Panc1 (cell line): ENCODE results near the gene MST1R. TPM values are rescaled to one million over a fixed set of nuclear protein-coding genes. Genes with fewer than 3 reads are reported as not detected.

Experiments
- ATAC-seq: fragments of 200-7000 bp; cut with Tn5 transposase; 2 replicates; pipeline ENCODE4 v1.9.1; 2020; ENCODE audit warnings: mild to moderate bottlenecking, moderate library complexity
- BruUV-seq: library from RNA; stranded (reverse); fragments of 400-500 nt; replicated peaks from 2 replicates; lab custom pipeline; 2021; lab: Mats Ljungman, UMichigan
- CTCF ChIA-PET: fragments of 300-600 bp; sonication (Branson Sonifier 250); formaldehyde crosslinking; loops from one replicate; lab custom pipeline; 2022; ENCODE audit warnings: antibody characterized with exemption; lab: Charles Lee
- POLR2A ChIA-PET: fragments of 300-600 bp; sonication (Branson Sonifier 250); formaldehyde crosslinking; loops from one replicate; lab custom pipeline; 2022; ENCODE audit warnings: antibody characterized with exemption; lab: Charles Lee
- DNase-seq: peaks from one replicate; pipeline ENCODE4 v3.0.0-alpha.2; 2010; ENCODE audit warnings: low read depth, low spot score
- H3K27ac ChIP-seq: 2 replicates; pipeline ENCODE4 v1.5.1; 2011; ENCODE audit warnings: mild to moderate bottlenecking, low read length, inconsistent platforms
- H3K27me3 ChIP-seq: fragments of 200-500 bp; sonication (Bioruptor generic); 2 replicates; pipeline ENCODE4 v1.6.0; 2014; ENCODE audit warnings: low read length, inconsistent platforms; ENCODE audit not compliant: control insufficient read depth, insufficient read depth
- H3K36me3 ChIP-seq: fragments of 200-500 bp; sonication (Bioruptor generic); 2 replicates; pipeline ENCODE4 v1.5.1; 2014; ENCODE audit warnings: inconsistent platforms, mild to moderate bottlenecking, low read length, moderate library complexity; ENCODE audit not compliant: control insufficient read depth, insufficient read depth
- H3K4me1 ChIP-seq: 2 replicates; pipeline ENCODE4 v1.5.1; 2011; ENCODE audit warnings: inconsistent platforms, mild to moderate bottlenecking, low read length, moderate library complexity; ENCODE audit not compliant: control insufficient read depth, insufficient read depth
- H3K4me3 ChIP-seq, 2 experiments: 2 replicates each; pipeline ENCODE4 v1.5.1; 2011 to 2012; ENCODE audit warnings: low read depth in 2 of 2, low read length in 2 of 2, mild to moderate bottlenecking in 2 of 2, inconsistent platforms in 1 of 2, moderate library complexity in 1 of 2
- H3K9me3 ChIP-seq: fragments of 200-500 bp; sonication (Bioruptor generic); 2 replicates; pipeline ENCODE4 v1.5.1; 2014; ENCODE audit warnings: low read depth, mild to moderate bottlenecking, inconsistent platforms, low read length, moderate library complexity; ENCODE audit not compliant: control insufficient read depth, insufficient read depth
- CTCF ChIP-seq: fragments of 450-650 bp; IDR thresholded peaks from 2 replicates; pipeline ENCODE4 v1.5.1; 2017; ENCODE audit warnings: mild to moderate bottlenecking
- POLR2AphosphoS5 ChIP-seq: IDR thresholded peaks from 2 replicates; pipeline ENCODE4 v1.6.1; 2012; ENCODE audit warnings: mild to moderate bottlenecking, low read depth, low read length, moderate library complexity
- REST ChIP-seq, 2 experiments: IDR thresholded peaks; 2 replicates each; pipeline ENCODE4 v1.6.1; 2011 to 2012; ENCODE audit warnings: low read depth in 2 of 2, control low read depth in 1 of 2, low read length in 1 of 2, mild to moderate bottlenecking in 1 of 2, moderate library complexity in 1 of 2; ENCODE audit not compliant: insufficient read depth in 1 of 2
- SIN3A ChIP-seq: IDR thresholded peaks from 2 replicates; pipeline ENCODE4 v1.6.1; 2012; ENCODE audit warnings: low read depth, mild to moderate bottlenecking, low read length, moderate library complexity, borderline replicate concordance; ENCODE audit not compliant: insufficient read depth
- TCF7L2 ChIP-seq: IDR thresholded peaks from 2 replicates; pipeline ENCODE4 v1.6.1; 2011; ENCODE audit warnings: mild to moderate bottlenecking, low read depth, low read length, inconsistent platforms
- in situ Hi-C: cut with HindIII; loops from 2 replicates; pipeline ENCODE4 v1.10.0; 2016; ENCODE audit warnings: low sequenced_read_pairs, low pct_unique_long_range_greater_than_20kb
- intact Hi-C: fragments of 100-400 bp; cut with micrococcal nuclease; formaldehyde crosslinking; loops from one replicate; pipeline ENCODE4 v1.10.0; 2022; ENCODE audit not compliant: unreplicated experiment
- total RNA-seq: library from RNA; stranded (reverse); gene quantifications from one replicate; pipeline ENCODE4 v1.2.1, GENCODE V29; 2021; ENCODE audit not compliant: unreplicated experiment

The MST1R gene
- total RNA-seq, 1 experiment from 2014 or later, result 27.5 TPM

- in situ Hi-C loops, result no loop called here
- BruUV-seq, result no TSS peak
- no peaks in the 10 kb centered on the region for H3K27me3 ChIP-seq
Observed at GRCh38 chr3:49902511-49903345, 945 bp downstream of the MST1R start.

More at GRCh38 chr3:49902511-49903345, 945 bp downstream of the MST1R start:
- ATAC-seq (peak; percentile 3; the same call in 1 of the 2 replicates), DNase-seq (no peak)
- peaks cover 2% of the 10 kb centered on the region; the same call in 1 of the 2 replicates for H3K36me3 ChIP-seq
- peak overlapping the region; percentile 46 to 62 for H3K4me3 ChIP-seq
- CTCF ChIA-PET, result no interaction called here
- intact Hi-C loops, result no loop called here
- no peaks in the 10 kb centered on the region for H3K9me3 ChIP-seq
- peak overlapping the region; percentile 87 for H3K27ac ChIP-seq
- H3K4me1 ChIP-seq, result peaks cover 33% of the 10 kb centered on the region
- POLR2A ChIA-PET, result interaction anchor here (0.7 kb wide), 1 partner anchor 103 kb away, joined by 4 read pairs; no protein-coding TSS in a partner anchor
- TF ChIP-seq CTCF (no peak), TCF7L2 (no peak), SIN3A (no peak), POLR2AphosphoS5 (no peak), REST (IDR thresholded peaks at IDR 0.05; ENCODE audit: insufficient read depth in 1 of 2, low read depth in 2 of 2, low read length in 1 of 2) (no peak)
